ENCODE data around the gene HTN3. TPM values are rescaled to one million over a fixed set of nuclear protein-coding genes. Genes with fewer than 3 reads are reported as not detected.
"Not testable (repeated sequence)": the region's sequence is repeated elsewhere in the genome, so short reads cannot be mapped to it uniquely, and the experiment has no call there.

Gene HTN3
- total RNA-seq, 2 experiments from 2014 or later: not detected

GRCh38 chr4:70041652-70042286 is 13.5 kb downstream of the HTN3 start:
- ATAC-seq: no peak
- no peaks in the 10 kb centered on the region for H3K27me3 Mint-ChIP-seq
- DNase-seq: no peak
- H3K4me3 Mint-ChIP-seq: no peak overlapping the region
- no peaks in the 10 kb centered on the region for H3K36me3 Mint-ChIP-seq
- CTCF ChIA-PET: no interaction called here
- H3K27ac Mint-ChIP-seq: no peak overlapping the region
- H3K9me3 Mint-ChIP-seq (ENCODE audit: low read depth): peaks cover 8% of the 10 kb centered on the region
- no peaks in the 10 kb centered on the region for H3K4me1 Mint-ChIP-seq

- H3K27ac Mint-ChIP-seq; CTCF ChIA-PET; H3K4me3 Mint-ChIP-seq; ATAC-seq; H3K27me3 Mint-ChIP-seq; H3K4me1 Mint-ChIP-seq; H3K36me3 Mint-ChIP-seq; DNase-seq; H3K9me3 Mint-ChIP-seq (ENCODE audit: low read depth): not testable (repeated sequence)
Measured at GRCh38 chr4:70050138-70050537, 21.9 kb downstream of the HTN3 start, which contains the start of gene HTN1. HTN1 (plus strand) TSS chr4:70050438; CDS start chr4:70053077, 2,639 bp downstream.

DNA sequence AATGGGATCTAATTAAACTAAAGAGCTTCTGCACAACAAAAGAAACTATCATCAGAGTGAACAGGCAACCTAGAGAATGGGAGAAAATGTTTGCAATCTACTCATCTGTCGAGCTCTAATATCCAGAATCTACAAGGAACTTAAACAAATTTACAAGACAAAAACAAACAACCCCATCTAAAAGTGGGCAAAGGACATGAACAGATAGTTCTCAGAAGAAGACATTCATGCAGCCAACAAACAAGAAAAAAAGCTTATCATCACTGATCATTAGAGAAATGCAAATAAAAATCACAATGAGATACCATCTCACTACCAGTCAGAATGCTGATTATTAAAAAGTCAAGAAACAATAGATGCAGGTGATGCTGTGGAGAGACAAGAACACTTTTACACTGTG is 28.3 kb downstream of the HTN3 start:
- H3K36me3 Mint-ChIP-seq, CTCF ChIA-PET: not testable (repeated sequence)

GRCh38 chr4:70057651-70058050 is 29.4 kb downstream of the HTN3 start:
- Mint-ChIP-seq H3K4me3 (no peak overlapping the region), H3K27ac (no peak overlapping the region), H3K27me3 (no peaks in the 10 kb centered on the region), H3K9me3 (ENCODE audit: low read depth) (peaks cover 3% of the 10 kb centered on the region), H3K36me3 (no peaks in the 10 kb centered on the region), H3K4me1 (no peaks in the 10 kb centered on the region)
- no peak for DNase-seq
- CTCF ChIA-PET: no interaction called here
- ATAC-seq: no peak

More for the DNA sequence above, 28.3 kb downstream of the HTN3 start:
- DNase-seq; H3K4me1 Mint-ChIP-seq; H3K27ac Mint-ChIP-seq; ATAC-seq; H3K4me3 Mint-ChIP-seq; H3K9me3 Mint-ChIP-seq (ENCODE audit: low read depth); H3K27me3 Mint-ChIP-seq: not testable (repeated sequence)

GRCh38 chr4:70059149-70059548 is 30.9 kb downstream of the HTN3 start:
- CTCF ChIA-PET: no interaction called here

DNA sequence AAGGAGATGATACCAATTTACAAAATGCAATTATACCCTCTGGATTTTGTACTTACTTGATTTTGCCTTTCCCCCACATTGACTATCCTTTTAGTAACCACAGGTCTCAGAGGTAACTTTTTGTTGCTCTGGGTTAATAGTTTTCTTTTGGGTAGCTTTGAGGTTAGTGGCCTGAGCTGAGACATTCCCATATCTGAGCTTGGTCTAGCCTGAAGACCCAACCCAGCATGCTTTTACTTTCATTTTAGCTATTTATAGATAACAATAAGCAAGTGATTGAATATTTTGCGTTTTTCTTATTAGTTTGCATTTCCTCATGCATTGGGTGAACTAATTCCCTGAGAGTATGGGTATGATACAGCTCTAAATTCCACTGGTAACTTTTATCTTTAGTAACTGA is 33.7 kb downstream of the HTN3 start:
- H3K4me3 Mint-ChIP-seq: no peak overlapping the region
- H3K27ac Mint-ChIP-seq: no peak overlapping the region
- H3K36me3 Mint-ChIP-seq: no peaks in the 10 kb centered on the region
- H3K9me3 Mint-ChIP-seq (ENCODE audit: low read depth): peaks cover 3% of the 10 kb centered on the region
- no peak for ATAC-seq
- CTCF ChIA-PET: no interaction called here
- DNase-seq: no peak
- H3K27me3 Mint-ChIP-seq: no peaks in the 10 kb centered on the region
- no peaks in the 10 kb centered on the region for H3K4me1 Mint-ChIP-seq

More at GRCh38 chr4:70059149-70059548, 30.9 kb downstream of the HTN3 start:
- no peak overlapping the region for H3K27ac Mint-ChIP-seq
- DNase-seq (no peak), ATAC-seq (no peak)
- H3K36me3 Mint-ChIP-seq: no peaks in the 10 kb centered on the region
- no peak overlapping the region for H3K4me3 Mint-ChIP-seq
- peaks cover 3% of the 10 kb centered on the region for H3K9me3 Mint-ChIP-seq (ENCODE audit: low read depth)
- H3K27me3 Mint-ChIP-seq: no peaks in the 10 kb centered on the region
- no peaks in the 10 kb centered on the region for H3K4me1 Mint-ChIP-seq

- no peaks in the 10 kb centered on the region for H3K36me3 Mint-ChIP-seq
- no peaks in the 10 kb centered on the region for H3K4me1 Mint-ChIP-seq
- H3K9me3 Mint-ChIP-seq (ENCODE audit: low read depth): no peaks in the 10 kb centered on the region
- DNase-seq (no peak), ATAC-seq (no peak)
- H3K4me3 Mint-ChIP-seq: no peak overlapping the region
- H3K27me3 Mint-ChIP-seq: no peaks in the 10 kb centered on the region
- no peak overlapping the region for H3K27ac Mint-ChIP-seq
- CTCF ChIA-PET: no interaction called here
Measured at GRCh38 chr4:70080205-70080604, 51.9 kb downstream of the HTN3 start.

Other genes with a start within 250 kb of the HTN3 start
- gene SULT1E1, start 168.3 kb upstream of the HTN3 start, total RNA-seq: not detected
- gene CSN1S1, start 97.4 kb upstream of the HTN3 start, total RNA-seq: not detected
- not detected for gene CSN2, start 62.7 kb upstream of the HTN3 start, total RNA-seq
- not detected for gene STATH, start 32.5 kb upstream of the HTN3 start, total RNA-seq
- gene HTN1, start 22.0 kb downstream of the HTN3 start, total RNA-seq: not detected
- gene PRR27, start 125.8 kb downstream of the HTN3 start, total RNA-seq: not detected
- gene ODAM, start 167.3 kb downstream of the HTN3 start, total RNA-seq: not detected
- gene FDCSP, start 197.7 kb downstream of the HTN3 start, total RNA-seq: not detected
- not detected for gene CSN3, start 214.1 kb downstream of the HTN3 start, total RNA-seq